SH-SY5Y (cell line): Measurements from ENCODE around the gene MEN1.

Experiments used
- GATA2 ChIP-seq: IDR thresholded peaks from 2 replicates; pipeline ENCODE4 v1.6.1; 2011; ENCODE audit warnings: mild to moderate bottlenecking, low read depth, low read length
- GATA3 ChIP-seq: IDR thresholded peaks from 2 replicates; pipeline ENCODE4 v1.6.1; 2011; ENCODE audit warnings: low read depth, mild to moderate bottlenecking, low read length, moderate library complexity

- no peak for TF ChIP-seq GATA2
- TF ChIP-seq GATA3, result no peak
These were observed 3.5 kb upstream of the MEN1 start for GRCh38 chr11:64813826-64814225.
